Skeletal muscle satellite cell (primary cell): Measurements from ENCODE around the gene MST1R.

Experiments
- H3K27me3 ChIP-seq: 2 replicates; pipeline ENCODE4 v1.7.0; 2013; ENCODE audit warnings: low read length; ENCODE audit not compliant: control insufficient read depth, insufficient read depth
- H3K36me3 ChIP-seq: 2 replicates; pipeline ENCODE4 v1.7.0; 2013; ENCODE audit warnings: mild to moderate bottlenecking, control low read depth, low read length; ENCODE audit not compliant: insufficient read depth
- H3K4me1 ChIP-seq: 2 replicates; pipeline ENCODE4 v1.7.0; 2013; ENCODE audit warnings: low read length; ENCODE audit not compliant: control insufficient read depth, insufficient read depth
- H3K4me2 ChIP-seq: 2 replicates; pipeline ENCODE4 v1.7.0; 2013; ENCODE audit warnings: mild to moderate bottlenecking, low read length
- H3K4me3 ChIP-seq: 2 replicates; pipeline ENCODE4 v1.7.0; 2013; ENCODE audit warnings: low read length
- H3K9ac ChIP-seq: 2 replicates; pipeline ENCODE4 v1.7.0; 2013; ENCODE audit warnings: mild to moderate bottlenecking, low read depth, low read length, moderate library complexity
- H3K9me3 ChIP-seq: replicated peaks from 2 replicates; pipeline ENCODE4 v1.7.0; 2013; ENCODE audit warnings: mild to moderate bottlenecking, control low read depth, low read length

MST1R gene

GRCh38 chr3:49871531-49872153 lies 32.0 kb downstream of the MST1R start:
- H3K9me3 ChIP-seq = no peaks in the 10 kb centered on the region
- no peak overlapping the region for H3K9ac ChIP-seq
- H3K27me3 ChIP-seq = peaks cover 63% of the 10 kb centered on the region
- no peak overlapping the region for H3K4me3 ChIP-seq
- H3K4me1 ChIP-seq = peaks cover 7% of the 10 kb centered on the region
- H3K36me3 ChIP-seq = no peaks in the 10 kb centered on the region
- H3K4me2 ChIP-seq = no peak overlapping the region

GRCh38 chr3:49869525-49870126 lies 34.0 kb downstream of the MST1R start, which contains the start of gene CAMKV:
CAMKV (minus strand) TSS chr3:49869906; CDS start chr3:49862388, 7,518 bp downstream.
- H3K4me2 ChIP-seq = peak within 1 kb of the TSS; percentile 62
- H3K27me3 ChIP-seq = peaks cover 78% of the 10 kb centered on the region
- H3K4me1 ChIP-seq = peaks cover 7% of the 10 kb centered on the region
- no peaks in the 10 kb centered on the region for H3K36me3 ChIP-seq
- no peak within 1 kb of the TSS for H3K4me3 ChIP-seq
- H3K9me3 ChIP-seq = no peaks in the 10 kb centered on the region
- H3K9ac ChIP-seq = no peak within 1 kb of the TSS

GRCh38 chr3:49868862-49869466 lies 34.7 kb downstream of the MST1R start:
- H3K9me3 ChIP-seq = no peaks in the 10 kb centered on the region
- no peaks in the 10 kb centered on the region for H3K36me3 ChIP-seq
- H3K4me3 ChIP-seq = no peak overlapping the region
- H3K4me2 ChIP-seq = peak overlapping the region; percentile 62
- H3K9ac ChIP-seq = no peak overlapping the region
- peaks cover 80% of the 10 kb centered on the region for H3K27me3 ChIP-seq
- H3K4me1 ChIP-seq = peaks cover 7% of the 10 kb centered on the region

GRCh38 chr3:49867871-49868321 lies 35.8 kb downstream of the MST1R start:
- no peaks in the 10 kb centered on the region for H3K36me3 ChIP-seq
- peaks cover 88% of the 10 kb centered on the region for H3K27me3 ChIP-seq

GRCh38 chr3:49867400-49867799 lies 36.3 kb downstream of the MST1R start:
- H3K4me3 ChIP-seq = no peak overlapping the region
- H3K27me3 ChIP-seq = peaks cover 89% of the 10 kb centered on the region
- no peak overlapping the region for H3K4me2 ChIP-seq
- no peaks in the 10 kb centered on the region for H3K36me3 ChIP-seq
- no peak overlapping the region for H3K9ac ChIP-seq
- H3K4me1 ChIP-seq = peaks cover 7% of the 10 kb centered on the region
- no peaks in the 10 kb centered on the region for H3K9me3 ChIP-seq

More at GRCh38 chr3:49867871-49868321, 35.8 kb downstream of the MST1R start:
- H3K4me2 ChIP-seq = no peak overlapping the region
- H3K4me3 ChIP-seq = no peak overlapping the region
- H3K9ac ChIP-seq = no peak overlapping the region
- H3K4me1 ChIP-seq = peaks cover 7% of the 10 kb centered on the region
- H3K9me3 ChIP-seq = no peaks in the 10 kb centered on the region

- Histone ChIP-seq H3K36me3 (no peaks in the 10 kb centered on the region), H3K4me2 (no peak overlapping the region), H3K4me3 (no peak overlapping the region), H3K4me1 (peaks cover 7% of the 10 kb centered on the region), H3K9me3 (no peaks in the 10 kb centered on the region), H3K9ac (no peak overlapping the region), H3K27me3 (peaks cover 78% of the 10 kb centered on the region)
These were observed 38.4 kb downstream of the MST1R start for GRCh38 chr3:49865198-49865784.

GRCh38 chr3:49864505-49864904 lies 39.2 kb downstream of the MST1R start:
- H3K4me1 ChIP-seq = peaks cover 4% of the 10 kb centered on the region
- H3K9me3 ChIP-seq = no peaks in the 10 kb centered on the region
- no peak overlapping the region for H3K4me3 ChIP-seq
- peaks cover 70% of the 10 kb centered on the region for H3K27me3 ChIP-seq
- H3K4me2 ChIP-seq = no peak overlapping the region
- H3K36me3 ChIP-seq = no peaks in the 10 kb centered on the region
- no peak overlapping the region for H3K9ac ChIP-seq

GRCh38 chr3:49859576-49860305 lies 43.9 kb downstream of the MST1R start:
- Histone ChIP-seq H3K9ac (no peak overlapping the region), H3K9me3 (no peaks in the 10 kb centered on the region), H3K27me3 (peaks cover 30% of the 10 kb centered on the region), H3K4me2 (no peak overlapping the region), H3K4me3 (no peak overlapping the region), H3K36me3 (no peaks in the 10 kb centered on the region), H3K4me1 (peaks cover 12% of the 10 kb centered on the region)

- peak within 1 kb of the TSS; percentile 90 for H3K4me2 ChIP-seq
- no peaks in the 10 kb centered on the region for H3K9me3 ChIP-seq
- no peaks in the 10 kb centered on the region for H3K36me3 ChIP-seq
- H3K4me1 ChIP-seq = peaks cover 12% of the 10 kb centered on the region
- peak within 1 kb of the TSS; percentile 85 for H3K4me3 ChIP-seq
- H3K9ac ChIP-seq = peak within 1 kb of the TSS; percentile 73
- no peaks in the 10 kb centered on the region for H3K27me3 ChIP-seq
These were observed 47.3 kb downstream of the MST1R start, which contains the start of gene TRAIP for GRCh38 chr3:49856181-49857005. TRAIP (minus strand) TSS chr3:49856564; CDS start chr3:49856453, 111 bp downstream.

- Histone ChIP-seq H3K36me3 (no peaks in the 10 kb centered on the region), H3K9ac (peak overlapping the region; percentile 73), H3K4me2 (peak overlapping the region; percentile 90), H3K4me3 (peak overlapping the region; percentile 85), H3K27me3 (no peaks in the 10 kb centered on the region), H3K9me3 (no peaks in the 10 kb centered on the region), H3K4me1 (peaks cover 12% of the 10 kb centered on the region)
These were observed 48.0 kb downstream of the MST1R start for GRCh38 chr3:49855662-49856061.
